HepG2 (cell line): Measurements from ENCODE around the gene GGPS1. TPM values are rescaled to one million over a fixed set of nuclear protein-coding genes. Genes with fewer than 3 reads are reported as not detected.
A peak's percentile ranks its signal among the peaks of the same experiment; 100 is the strongest.

Experiments used
- CCDC6 ChIP-seq: sonication (generic); formaldehyde crosslinking; IDR thresholded peaks from 2 replicates; pipeline ENCODE4 v1.8.1; 2022; ENCODE audit warnings: mild to moderate bottlenecking, missing genetic modification reagents, moderate library complexity
- DMAP1 ChIP-seq: IDR thresholded peaks from 2 replicates; pipeline ENCODE4 v1.6.1; 2016
- ELF4 ChIP-seq: sonication (generic); formaldehyde crosslinking; IDR thresholded peaks from 2 replicates; pipeline ENCODE4 v1.5.0; 2020; ENCODE audit warnings: missing genetic modification reagents, mild to moderate bottlenecking, moderate library complexity, borderline replicate concordance
- FLYWCH1 ChIP-seq: sonication (generic); formaldehyde crosslinking; IDR thresholded peaks from 2 replicates; pipeline ENCODE4 v1.8.1; 2023; ENCODE audit warnings: mild to moderate bottlenecking, missing genetic modification reagents
- FOXP4 ChIP-seq: sonication (generic); formaldehyde crosslinking; IDR thresholded peaks from 2 replicates; pipeline ENCODE4 v1.4.0; 2020; ENCODE audit warnings: missing genetic modification reagents
- HDAC6 ChIP-seq: fragments of 200-600 bp; sonication (generic); IDR thresholded peaks from 2 replicates; pipeline ENCODE4 v1.7.0; 2017; ENCODE audit warnings: mild to moderate bottlenecking, antibody characterized with exemption, low read length, low read depth
- IKZF4 ChIP-seq: sonication (generic); formaldehyde crosslinking; IDR thresholded peaks from 2 replicates; pipeline ENCODE4 v1.5.1; 2020; ENCODE audit warnings: borderline replicate concordance, mild to moderate bottlenecking, low read depth, missing genetic modification reagents; ENCODE audit errors: not compliant biosample characterization
- MED1 ChIP-seq: sonication (generic); formaldehyde crosslinking; IDR thresholded peaks from 2 replicates; pipeline ENCODE4 v1.4.0; 2020; ENCODE audit warnings: missing genetic modification reagents
- MIER2 ChIP-seq: IDR thresholded peaks from 2 replicates; pipeline ENCODE4 v1.6.1; 2016; ENCODE audit warnings: missing biosample characterization, missing genetic modification reagents
- PAXIP1 ChIP-seq: sonication (generic); formaldehyde crosslinking; conservative IDR thresholded peaks from 2 replicates; pipeline ENCODE4 v1.4.0; 2020; ENCODE audit warnings: mild to moderate bottlenecking, missing genetic modification reagents, moderate library complexity
- ZNF124 ChIP-seq: sonication (generic); formaldehyde crosslinking; IDR thresholded peaks from 2 replicates; pipeline ENCODE4 v1.4.0; 2020; ENCODE audit warnings: missing genetic modification reagents
- ZSCAN5A ChIP-seq: sonication (generic); formaldehyde crosslinking; IDR thresholded peaks from 2 replicates; pipeline ENCODE4 v1.8.0; 2022; ENCODE audit warnings: mild to moderate bottlenecking, missing genetic modification reagents, borderline replicate concordance
- polyA plus RNA-seq, 8 experiments: library from polyadenylated mRNA; depleted of rRNA in 3 of 8; stranded (reverse) in 7 of 8; unstranded in 1 of 8; fragments of >200 nt; fragmentation: Illumina TruSeq in 4 of 8; extraction: Trizol in 4 of 8; gene quantifications; 2 replicates each; pipeline versions ENCODE4 v1.2.1 to v1.2.3, GENCODE V29; 2011 to 2016; ENCODE audit warnings: low read depth in 4 of 8, missing spikeins in 1 of 8, mixed read lengths in 1 of 8; ENCODE audit not compliant: insufficient read depth in 1 of 8
- total RNA-seq, 5 experiments: library from RNA; depleted of rRNA; stranded (reverse); fragments of >200 nt; fragmentation: Illumina TruSeq; extraction: Trizol; gene quantifications; 2 replicates each; pipeline ENCODE4 v1.2.3, GENCODE V29; 2016; ENCODE audit warnings: low read depth in 1 of 5
- TF ChIP-seq, protein P1 (sequence below): sonication (generic); formaldehyde crosslinking; IDR thresholded peaks from 2 replicates; pipeline ENCODE4 v1.5.1; 2020; ENCODE audit warnings: missing genetic modification reagents, mild to moderate bottlenecking, borderline replicate concordance
- TF ChIP-seq, protein P2 (sequence below): sonication (generic); formaldehyde crosslinking; IDR thresholded peaks from 2 replicates; pipeline ENCODE4 v1.4.0; 2020; ENCODE audit warnings: mild to moderate bottlenecking, missing genetic modification reagents
- TF ChIP-seq, protein P3 (sequence below): sonication (generic); formaldehyde crosslinking; IDR thresholded peaks from 2 replicates; pipeline ENCODE4 v1.4.0; 2020; ENCODE audit warnings: missing genetic modification reagents, borderline replicate concordance
- TF ChIP-seq, protein P4 (sequence below): sonication (generic); formaldehyde crosslinking; IDR thresholded peaks from 2 replicates; pipeline ENCODE4 v1.8.0; 2022; ENCODE audit warnings: mild to moderate bottlenecking, missing genetic modification reagents, moderate library complexity

The GGPS1 gene
- total and polyA plus RNA-seq, 2 of the 13 experiments (the other 11 are each of a cell fraction or from before 2014, with no cell fraction given), result 28.8 to 42.6 TPM

DNA sequence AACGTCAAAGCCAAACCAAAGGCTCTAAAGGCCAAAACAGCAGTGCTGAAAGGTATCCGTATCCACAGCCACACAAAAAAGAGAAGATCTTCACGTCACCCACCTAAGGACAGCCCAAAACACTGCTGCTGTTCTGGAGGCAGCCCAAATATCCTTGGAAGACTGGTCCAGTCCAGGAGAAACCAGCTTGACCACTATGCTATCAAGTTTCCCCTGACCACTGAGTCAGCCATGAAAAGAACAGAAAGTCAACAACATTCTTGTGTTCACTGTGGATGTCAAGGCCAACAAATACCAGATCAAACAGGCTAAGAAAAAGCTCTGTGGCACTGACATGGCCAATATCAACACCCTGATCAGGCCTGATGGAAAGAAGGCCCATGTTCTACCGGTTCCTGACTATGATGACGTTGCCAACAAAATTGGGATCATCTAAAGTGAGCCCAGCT lies 32.4 kb upstream of the GGPS1 start (continued):
- TF ChIP-seq, protein P1, sequence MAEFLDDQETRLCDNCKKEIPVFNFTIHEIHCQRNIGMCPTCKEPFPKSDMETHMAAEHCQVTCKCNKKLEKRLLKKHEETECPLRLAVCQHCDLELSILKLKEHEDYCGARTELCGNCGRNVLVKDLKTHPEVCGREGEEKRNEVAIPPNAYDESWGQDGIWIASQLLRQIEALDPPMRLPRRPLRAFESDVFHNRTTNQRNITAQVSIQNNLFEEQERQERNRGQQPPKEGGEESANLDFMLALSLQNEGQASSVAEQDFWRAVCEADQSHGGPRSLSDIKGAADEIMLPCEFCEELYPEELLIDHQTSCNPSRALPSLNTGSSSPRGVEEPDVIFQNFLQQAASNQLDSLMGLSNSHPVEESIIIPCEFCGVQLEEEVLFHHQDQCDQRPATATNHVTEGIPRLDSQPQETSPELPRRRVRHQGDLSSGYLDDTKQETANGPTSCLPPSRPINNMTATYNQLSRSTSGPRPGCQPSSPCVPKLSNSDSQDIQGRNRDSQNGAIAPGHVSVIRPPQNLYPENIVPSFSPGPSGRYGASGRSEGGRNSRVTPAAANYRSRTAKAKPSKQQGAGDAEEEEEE (CRISPR knock-in tag), result no peak
- TF ChIP-seq ZSCAN5A (CRISPR knock-in tag), result no peak
- TF ChIP-seq, protein P2, sequence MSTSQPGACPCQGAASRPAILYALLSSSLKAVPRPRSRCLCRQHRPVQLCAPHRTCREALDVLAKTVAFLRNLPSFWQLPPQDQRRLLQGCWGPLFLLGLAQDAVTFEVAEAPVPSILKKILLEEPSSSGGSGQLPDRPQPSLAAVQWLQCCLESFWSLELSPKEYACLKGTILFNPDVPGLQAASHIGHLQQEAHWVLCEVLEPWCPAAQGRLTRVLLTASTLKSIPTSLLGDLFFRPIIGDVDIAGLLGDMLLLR (CRISPR knock-in tag), result no peak
- TF ChIP-seq ELF4 (CRISPR knock-in tag), result no peak
- TF ChIP-seq, protein P3, sequence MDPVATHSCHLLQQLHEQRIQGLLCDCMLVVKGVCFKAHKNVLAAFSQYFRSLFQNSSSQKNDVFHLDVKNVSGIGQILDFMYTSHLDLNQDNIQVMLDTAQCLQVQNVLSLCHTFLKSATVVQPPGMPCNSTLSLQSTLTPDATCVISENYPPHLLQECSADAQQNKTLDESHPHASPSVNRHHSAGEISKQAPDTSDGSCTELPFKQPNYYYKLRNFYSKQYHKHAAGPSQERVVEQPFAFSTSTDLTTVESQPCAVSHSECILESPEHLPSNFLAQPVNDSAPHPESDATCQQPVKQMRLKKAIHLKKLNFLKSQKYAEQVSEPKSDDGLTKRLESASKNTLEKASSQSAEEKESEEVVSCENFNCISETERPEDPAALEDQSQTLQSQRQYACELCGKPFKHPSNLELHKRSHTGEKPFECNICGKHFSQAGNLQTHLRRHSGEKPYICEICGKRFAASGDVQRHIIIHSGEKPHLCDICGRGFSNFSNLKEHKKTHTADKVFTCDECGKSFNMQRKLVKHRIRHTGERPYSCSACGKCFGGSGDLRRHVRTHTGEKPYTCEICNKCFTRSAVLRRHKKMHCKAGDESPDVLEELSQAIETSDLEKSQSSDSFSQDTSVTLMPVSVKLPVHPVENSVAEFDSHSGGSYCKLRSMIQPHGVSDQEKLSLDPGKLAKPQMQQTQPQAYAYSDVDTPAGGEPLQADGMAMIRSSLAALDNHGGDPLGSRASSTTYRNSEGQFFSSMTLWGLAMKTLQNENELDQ (CRISPR knock-in tag), result no peak
- peak; percentile 93 for TF ChIP-seq FOXP4 (CRISPR knock-in tag)
- TF ChIP-seq HDAC6, result no peak
- no peak for TF ChIP-seq IKZF4
- TF ChIP-seq CCDC6 (CRISPR knock-in tag), result no peak
- no peak for TF ChIP-seq DMAP1 (CRISPR knock-in tag)
- TF ChIP-seq MIER2 (CRISPR knock-in tag), result peak; percentile 59; the same call in 1 of the 2 replicates
- TF ChIP-seq FLYWCH1 (CRISPR knock-in tag), result no peak
- peak; percentile 88 for TF ChIP-seq PAXIP1 (CRISPR knock-in tag)
- TF ChIP-seq ZNF124 (CRISPR knock-in tag), result no peak
- peak; percentile 90 for TF ChIP-seq MED1 (CRISPR knock-in tag)
- TF ChIP-seq, protein P4, sequence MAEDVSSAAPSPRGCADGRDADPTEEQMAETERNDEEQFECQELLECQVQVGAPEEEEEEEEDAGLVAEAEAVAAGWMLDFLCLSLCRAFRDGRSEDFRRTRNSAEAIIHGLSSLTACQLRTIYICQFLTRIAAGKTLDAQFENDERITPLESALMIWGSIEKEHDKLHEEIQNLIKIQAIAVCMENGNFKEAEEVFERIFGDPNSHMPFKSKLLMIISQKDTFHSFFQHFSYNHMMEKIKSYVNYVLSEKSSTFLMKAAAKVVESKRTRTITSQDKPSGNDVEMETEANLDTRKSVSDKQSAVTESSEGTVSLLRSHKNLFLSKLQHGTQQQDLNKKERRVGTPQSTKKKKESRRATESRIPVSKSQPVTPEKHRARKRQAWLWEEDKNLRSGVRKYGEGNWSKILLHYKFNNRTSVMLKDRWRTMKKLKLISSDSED (CRISPR knock-in tag), result no peak
